GM12875 (cell line): ENCODE results near the gene LAD1.
A peak's percentile ranks its signal among the peaks of the same experiment; 100 is the strongest.

Experiments
- H3K4me3 ChIP-seq: one replicate; pipeline ENCODE4 v1.5.1; 2011; ENCODE audit warnings: low read depth, low read length, control low read depth
- TF ChIP-seq, protein P1 (sequence below): IDR thresholded peaks from 2 replicates; pipeline ENCODE4 v1.5.1; 2011; ENCODE audit warnings: low read depth, mild to moderate bottlenecking, control low read depth, inconsistent platforms, low read length, moderate library complexity, borderline replicate concordance; ENCODE audit not compliant: insufficient read depth

LAD1 gene, protein sequence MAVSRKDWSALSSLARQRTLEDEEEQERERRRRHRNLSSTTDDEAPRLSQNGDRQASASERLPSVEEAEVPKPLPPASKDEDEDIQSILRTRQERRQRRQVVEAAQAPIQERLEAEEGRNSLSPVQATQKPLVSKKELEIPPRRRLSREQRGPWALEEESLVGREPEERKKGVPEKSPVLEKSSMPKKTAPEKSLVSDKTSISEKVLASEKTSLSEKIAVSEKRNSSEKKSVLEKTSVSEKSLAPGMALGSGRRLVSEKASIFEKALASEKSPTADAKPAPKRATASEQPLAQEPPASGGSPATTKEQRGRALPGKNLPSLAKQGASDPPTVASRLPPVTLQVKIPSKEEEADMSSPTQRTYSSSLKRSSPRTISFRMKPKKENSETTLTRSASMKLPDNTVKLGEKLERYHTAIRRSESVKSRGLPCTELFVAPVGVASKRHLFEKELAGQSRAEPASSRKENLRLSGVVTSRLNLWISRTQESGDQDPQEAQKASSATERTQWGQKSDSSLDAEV

DNA sequence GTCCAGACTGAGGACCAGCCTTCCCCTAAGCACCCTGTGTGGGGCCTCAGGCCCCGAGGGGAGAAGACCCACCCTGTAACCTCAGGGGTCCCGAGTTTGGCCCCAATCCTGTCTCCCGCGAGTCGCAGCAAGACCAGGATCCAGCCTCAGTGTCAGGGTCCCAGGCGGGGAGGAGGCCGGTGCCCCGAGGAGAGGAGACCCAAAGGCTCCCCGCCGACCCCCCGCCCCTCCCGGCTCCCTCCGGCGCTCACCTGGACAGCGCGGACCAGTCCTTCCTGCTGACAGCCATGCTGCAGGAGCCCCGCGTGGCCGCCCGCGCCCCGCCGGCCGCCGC lies at the start of gene LAD1:
Gene LAD1 (minus strand): TSS at position 307 of the 334 bp plus-strand sequence. CDS start 18 bp downstream, at position 289.
- H3K4me3 ChIP-seq, result no peak within 1 kb of the TSS
- TF ChIP-seq, protein P1, sequence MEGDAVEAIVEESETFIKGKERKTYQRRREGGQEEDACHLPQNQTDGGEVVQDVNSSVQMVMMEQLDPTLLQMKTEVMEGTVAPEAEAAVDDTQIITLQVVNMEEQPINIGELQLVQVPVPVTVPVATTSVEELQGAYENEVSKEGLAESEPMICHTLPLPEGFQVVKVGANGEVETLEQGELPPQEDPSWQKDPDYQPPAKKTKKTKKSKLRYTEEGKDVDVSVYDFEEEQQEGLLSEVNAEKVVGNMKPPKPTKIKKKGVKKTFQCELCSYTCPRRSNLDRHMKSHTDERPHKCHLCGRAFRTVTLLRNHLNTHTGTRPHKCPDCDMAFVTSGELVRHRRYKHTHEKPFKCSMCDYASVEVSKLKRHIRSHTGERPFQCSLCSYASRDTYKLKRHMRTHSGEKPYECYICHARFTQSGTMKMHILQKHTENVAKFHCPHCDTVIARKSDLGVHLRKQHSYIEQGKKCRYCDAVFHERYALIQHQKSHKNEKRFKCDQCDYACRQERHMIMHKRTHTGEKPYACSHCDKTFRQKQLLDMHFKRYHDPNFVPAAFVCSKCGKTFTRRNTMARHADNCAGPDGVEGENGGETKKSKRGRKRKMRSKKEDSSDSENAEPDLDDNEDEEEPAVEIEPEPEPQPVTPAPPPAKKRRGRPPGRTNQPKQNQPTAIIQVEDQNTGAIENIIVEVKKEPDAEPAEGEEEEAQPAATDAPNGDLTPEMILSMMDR, result no peak

DNA sequence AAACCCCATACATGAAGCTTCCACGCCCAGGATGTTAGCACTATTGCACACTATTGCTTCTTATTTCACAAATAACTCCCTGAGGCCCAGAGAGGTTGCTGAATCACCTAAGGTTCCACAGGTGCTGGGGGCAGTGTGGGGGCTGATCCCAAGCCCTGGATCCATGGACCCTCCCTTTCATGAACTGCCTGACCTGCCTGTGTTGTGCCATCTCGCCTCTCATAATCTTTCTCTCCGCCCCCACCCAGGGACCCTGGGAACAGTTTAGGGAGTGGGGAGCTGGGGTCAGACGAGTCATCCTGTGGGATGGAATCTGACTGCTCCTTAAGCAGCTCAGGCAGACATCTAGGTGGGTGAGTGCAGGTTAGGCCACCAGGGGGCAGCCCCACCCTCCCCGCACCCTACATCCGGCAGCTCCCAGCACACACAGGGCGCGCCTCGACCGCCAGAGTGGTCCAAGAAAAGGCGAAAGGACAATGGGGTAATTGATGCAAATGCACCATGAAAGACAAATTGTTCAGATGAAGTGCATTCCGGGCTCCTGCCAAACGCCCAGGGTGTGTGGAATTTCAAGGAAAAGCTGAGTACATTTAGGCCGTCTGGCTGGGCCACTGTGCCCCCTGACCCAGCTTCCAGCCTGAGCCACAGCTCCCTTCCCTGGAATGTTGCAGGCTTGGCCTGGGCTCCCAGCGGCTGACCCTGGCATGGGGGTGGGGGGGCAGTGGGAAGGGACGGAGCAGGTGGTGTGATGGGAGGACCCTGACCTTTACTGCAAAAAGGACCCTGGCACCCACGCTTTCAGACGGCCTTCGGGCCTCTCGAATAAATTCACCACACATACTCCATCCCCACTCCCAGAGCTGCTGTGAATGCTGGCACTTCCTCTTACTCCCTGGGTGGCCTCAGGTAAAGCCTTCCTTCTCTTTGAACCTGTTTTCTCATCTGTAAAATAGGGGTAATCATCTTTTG lies 49.1 kb upstream of the LAD1 start:
- H3K4me3 ChIP-seq, result no peak overlapping the region
- TF ChIP-seq, protein P1, result peak; percentile 97

DNA sequence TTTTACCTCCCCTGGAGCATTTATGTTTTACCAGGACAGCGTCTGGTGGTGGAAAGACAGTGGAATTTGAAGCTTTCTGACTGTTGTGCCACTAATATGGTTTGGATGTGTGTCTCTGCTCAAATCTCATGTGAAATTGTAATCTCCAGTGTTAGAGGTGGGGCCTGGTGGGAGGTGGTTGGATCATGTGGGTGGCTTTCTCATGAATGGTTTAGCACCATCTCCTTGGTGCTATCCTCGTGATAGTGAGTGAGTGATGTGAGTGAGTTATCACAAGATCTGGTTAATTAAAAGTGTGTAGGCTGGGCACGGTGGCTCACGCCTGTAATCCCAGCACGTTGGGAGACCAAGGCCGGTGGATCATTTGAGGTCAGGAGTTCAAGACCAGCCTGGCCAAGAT lies 46.2 kb upstream of the LAD1 start:
- no peak overlapping the region for H3K4me3 ChIP-seq
- TF ChIP-seq, protein P1, result no peak

DNA sequence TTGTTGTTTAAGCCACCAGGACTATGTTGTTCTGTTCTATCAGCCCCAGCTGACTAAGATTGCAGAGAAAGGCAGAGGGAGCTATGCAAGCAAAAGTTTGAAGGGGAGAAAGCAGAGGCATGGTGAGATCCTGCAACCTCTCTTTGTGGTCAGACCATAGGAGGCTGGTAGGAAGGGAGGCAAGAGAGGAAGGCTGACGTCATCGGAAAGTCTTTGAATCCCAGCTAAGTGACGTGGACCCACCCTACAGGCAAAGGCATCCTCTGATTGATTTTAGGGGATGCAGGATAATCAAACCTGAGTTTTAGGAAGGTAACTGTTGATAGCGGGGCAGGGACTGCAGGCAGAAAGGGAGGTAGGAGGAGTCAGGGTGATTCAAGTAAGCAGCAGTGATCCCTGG lies 45.7 kb upstream of the LAD1 start:
- TF ChIP-seq, protein P1, result no peak
- no peak overlapping the region for H3K4me3 ChIP-seq

DNA sequence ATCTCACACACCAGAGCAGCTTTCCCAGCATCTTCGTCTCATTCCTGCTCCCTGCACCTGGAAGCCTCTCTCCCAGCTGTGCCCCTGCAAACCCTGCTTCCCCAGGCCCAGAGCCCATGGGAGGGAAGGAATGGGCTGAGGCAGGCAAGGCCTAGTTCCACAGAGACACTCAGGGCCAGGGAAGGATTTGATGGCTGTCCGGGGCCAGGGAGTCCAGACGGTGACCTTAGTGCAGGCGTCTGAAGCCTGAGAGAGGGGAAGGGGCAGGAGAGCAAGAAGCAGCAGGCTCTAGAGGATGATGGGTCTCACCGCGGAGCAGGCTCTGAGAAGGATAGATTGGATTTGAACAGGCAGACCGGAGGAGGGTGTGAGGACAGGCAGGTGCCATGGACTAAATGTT lies 44.6 kb upstream of the LAD1 start:
- H3K4me3 ChIP-seq, result no peak overlapping the region
- TF ChIP-seq, protein P1, result no peak

DNA sequence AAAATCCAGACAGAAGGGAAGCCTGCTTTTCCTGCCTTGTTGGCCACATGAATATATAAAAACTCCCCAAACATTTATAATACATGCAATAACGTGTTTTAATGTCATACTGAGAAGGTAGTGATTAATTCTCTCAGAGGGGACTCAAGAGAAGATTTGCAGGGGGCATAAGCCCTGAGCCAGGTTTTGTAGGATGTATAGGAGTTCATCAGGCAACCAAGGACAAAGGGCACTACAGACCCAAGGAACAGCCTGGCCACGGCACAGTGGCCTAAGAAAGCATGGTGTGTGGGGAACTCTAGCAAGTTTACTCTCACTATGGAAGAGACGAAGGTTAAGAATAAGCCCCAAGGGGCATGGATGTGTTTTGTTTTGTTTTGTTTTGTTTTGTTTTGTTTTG lies 37.8 kb upstream of the LAD1 start:
- H3K4me3 ChIP-seq, result no peak overlapping the region
- TF ChIP-seq, protein P1, result no peak
